Activated CD8-positive, alpha-beta memory T cell treated with anti-CD3 and anti-CD28 coated beads, Interleukin-2, amount 50 U/mL, for 24 hours (primary cell): ENCODE measurements around the gene BANK1.

Source experiments
- DNase-seq: peaks from one replicate; pipeline ENCODE4 v3.0.0-alpha.2; 2020; ENCODE audit errors: extremely low read depth

BANK1 gene

DNA sequence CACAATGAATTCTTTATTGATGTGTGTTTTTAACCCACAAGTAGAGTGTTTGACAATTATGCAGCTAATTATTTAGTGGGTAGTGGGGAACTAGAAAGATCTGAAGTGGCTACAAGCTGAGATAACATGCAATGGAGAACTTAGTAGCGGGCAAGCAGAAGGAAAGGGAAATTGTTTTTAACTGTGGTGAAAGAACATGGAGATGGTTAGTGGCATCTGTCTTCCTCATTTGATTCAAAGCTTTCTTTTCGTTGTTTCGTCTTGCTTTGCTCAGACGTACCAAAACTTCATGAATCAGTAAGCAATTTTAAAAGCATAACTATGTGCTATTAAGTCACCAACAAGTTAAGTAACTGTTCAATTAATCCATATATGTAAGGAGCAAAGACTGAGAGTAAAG is 169.9 kb downstream of the BANK1 start:
- no peak for DNase-seq

DNA sequence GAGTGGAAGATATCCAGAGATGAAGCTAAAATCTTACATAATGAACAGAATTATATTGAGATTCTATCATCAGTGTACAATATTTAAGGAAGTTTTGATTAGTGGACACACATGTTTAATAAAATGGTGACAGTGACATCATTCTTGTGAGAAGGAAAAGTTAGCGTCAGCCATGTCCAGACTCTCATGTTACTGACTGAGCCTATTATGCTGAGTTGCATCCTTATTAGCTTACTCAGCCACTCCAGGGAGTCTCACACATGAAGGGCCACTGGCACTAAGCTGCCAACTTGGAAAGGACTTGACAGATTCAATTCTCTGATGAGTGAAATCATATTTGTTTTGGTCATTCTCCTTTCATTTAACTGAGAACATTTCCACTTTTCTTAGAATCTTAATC is 170.6 kb downstream of the BANK1 start:
- no peak for DNase-seq

DNA sequence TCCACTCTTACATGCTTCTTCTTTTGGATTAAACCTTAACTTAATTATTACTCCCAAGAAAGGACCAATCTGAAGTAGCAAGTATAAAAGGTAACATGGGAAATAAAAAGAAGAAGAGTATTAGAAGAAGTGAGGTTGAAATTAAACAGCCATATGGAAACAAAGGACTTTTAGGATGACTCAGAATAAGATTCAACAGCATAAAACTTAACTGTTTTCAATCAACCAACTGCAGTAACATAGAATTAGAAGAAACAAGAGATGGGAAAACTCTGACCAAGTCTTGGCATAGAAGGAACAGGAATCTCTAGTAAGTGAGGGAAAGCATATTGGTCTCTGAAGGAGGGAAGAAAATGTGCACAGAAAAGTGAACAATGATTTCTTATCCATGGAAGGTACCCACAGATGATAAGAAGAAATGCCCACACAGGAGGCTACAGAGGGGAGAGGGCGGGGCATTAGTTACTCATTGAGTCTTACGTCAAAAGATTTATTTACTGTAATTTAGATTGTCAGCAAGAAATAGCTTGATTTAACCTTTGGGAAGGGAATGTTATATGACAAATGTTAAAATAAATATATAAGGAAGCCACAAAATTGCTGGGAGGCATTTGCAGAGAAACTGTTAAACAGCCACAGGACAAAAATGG is 177.3 kb downstream of the BANK1 start:
- no peak for DNase-seq

DNA sequence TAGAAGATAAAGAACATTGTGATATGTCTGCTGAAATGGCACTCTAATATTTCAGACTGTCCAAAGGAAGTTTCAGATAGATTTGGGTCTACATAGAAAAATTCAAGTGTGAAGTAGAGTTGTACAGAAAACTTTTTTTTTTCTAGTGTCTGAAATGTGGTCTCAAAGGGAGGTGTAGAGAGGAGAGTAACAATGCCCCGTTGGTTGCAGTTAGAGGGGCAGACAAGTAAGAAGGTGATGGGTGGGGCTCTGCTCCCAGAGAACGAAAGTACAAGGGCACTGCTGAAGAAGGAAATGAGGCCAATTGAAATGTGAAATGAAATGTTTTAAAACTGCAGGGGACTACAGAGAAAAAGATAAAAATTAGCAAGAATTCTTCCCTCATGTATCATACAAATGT is 177.8 kb downstream of the BANK1 start:
- no peak for DNase-seq

DNA sequence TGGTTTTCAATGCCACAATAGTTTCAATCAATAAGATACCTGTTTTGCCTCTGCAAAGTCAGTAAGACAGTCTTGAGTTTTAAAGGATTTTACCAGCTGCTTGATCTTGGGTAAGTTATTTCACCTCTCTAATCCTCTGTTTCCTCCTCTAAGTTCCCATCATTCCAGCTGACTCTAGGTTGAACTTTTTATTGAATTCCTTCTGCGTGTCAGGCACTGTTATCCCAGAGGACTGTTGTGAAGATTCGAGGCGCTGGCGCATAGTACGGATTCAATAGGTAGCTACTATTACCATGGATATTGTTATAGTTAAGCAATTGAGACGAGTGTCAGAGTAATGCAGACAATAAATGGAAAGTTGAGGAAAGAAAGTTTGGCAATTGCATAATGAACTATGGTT is 179.4 kb downstream of the BANK1 start:
- DNase-seq: no peak

DNA sequence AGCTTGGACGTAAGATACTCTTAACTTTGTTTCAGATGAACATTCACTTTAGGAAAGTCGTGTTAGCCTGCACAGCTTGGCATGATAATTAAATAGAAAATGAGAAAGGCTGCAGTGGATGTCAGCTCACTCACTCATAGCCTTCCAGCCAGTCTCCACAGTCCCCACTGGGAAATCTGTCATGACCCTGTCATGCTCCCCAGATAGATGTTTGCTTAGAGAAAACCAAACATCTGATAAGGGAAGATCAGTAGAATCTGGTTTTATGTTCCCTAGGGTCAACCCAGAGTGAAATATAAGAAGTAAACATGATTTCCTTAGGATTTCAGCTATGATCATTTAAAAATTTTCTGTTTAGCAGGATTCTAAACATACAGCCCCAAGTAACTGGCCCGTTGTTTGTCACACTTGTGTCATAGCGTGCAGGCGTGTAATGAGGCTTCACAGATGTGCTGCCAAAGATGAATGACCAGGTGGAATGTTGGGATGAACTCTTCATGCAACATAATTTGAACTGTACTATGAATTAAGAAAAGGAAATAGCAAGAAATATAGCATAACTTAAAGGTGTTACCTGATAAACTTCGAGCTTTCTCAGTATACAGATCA is 180.1 kb downstream of the BANK1 start:
- no peak for DNase-seq

GRCh38 chr4:101972791-101973190 is 182.3 kb downstream of the BANK1 start:
- no peak for DNase-seq

DNA sequence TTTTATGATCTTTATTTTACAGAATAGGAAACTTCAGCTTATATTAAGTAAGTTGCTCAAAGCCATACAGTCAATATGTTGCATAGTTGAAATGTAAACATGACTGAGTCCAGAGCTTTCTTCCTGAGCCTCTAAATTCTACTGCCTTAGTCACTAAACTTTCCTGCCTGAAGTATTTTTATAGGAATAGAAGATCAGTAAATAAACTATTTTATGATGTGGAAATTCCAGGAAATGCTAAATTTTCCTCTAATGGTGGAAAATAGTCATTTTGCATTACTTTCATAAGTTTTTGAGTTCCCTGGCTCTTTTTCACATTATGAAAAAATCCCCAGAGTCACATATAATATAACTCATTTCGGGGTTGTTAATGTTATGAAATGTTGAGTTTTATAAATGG is 182.8 kb downstream of the BANK1 start:
- DNase-seq: no peak

GRCh38 chr4:101977076-101977475 is 186.5 kb downstream of the BANK1 start:
- DNase-seq: no peak

DNA sequence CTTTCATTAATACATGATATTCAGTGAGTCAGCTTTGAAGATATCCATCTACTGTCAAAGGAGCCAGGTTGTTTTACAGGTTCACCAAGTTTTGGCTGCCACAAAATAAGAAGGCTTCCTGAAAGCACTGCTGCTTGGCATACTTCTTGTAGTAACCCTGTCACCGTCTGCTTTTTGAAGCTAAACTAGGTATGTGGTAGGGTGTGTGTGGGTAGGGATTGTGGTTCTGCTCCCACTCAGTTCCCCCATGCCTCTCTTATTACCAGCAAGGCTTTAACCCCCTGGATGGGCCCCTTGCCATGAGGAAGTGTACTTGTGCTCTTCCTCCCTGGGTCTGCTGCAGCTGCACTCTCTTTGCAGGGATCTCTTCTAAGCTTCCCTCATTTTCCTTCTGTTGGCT is 191.2 kb downstream of the BANK1 start:
- DNase-seq: no peak

DNA sequence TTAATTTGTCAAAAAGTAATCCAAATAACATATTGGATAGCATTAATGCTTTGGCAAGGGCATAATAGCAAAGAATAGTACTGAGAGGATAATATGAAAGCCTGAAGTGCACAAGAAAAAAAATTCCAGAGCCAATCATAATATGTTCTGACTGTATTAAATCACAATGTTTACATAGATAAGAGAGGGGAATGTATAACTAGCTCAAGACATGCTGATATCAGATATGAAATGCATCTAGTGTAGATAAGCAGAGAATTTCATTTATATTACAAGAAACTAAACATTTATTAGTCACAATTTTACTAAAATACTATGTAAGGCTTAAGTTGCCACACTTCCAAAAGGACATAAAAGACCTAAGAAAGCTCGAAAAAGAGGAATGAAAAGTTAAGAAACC is 193.3 kb downstream of the BANK1 start:
- DNase-seq: no peak

DNA sequence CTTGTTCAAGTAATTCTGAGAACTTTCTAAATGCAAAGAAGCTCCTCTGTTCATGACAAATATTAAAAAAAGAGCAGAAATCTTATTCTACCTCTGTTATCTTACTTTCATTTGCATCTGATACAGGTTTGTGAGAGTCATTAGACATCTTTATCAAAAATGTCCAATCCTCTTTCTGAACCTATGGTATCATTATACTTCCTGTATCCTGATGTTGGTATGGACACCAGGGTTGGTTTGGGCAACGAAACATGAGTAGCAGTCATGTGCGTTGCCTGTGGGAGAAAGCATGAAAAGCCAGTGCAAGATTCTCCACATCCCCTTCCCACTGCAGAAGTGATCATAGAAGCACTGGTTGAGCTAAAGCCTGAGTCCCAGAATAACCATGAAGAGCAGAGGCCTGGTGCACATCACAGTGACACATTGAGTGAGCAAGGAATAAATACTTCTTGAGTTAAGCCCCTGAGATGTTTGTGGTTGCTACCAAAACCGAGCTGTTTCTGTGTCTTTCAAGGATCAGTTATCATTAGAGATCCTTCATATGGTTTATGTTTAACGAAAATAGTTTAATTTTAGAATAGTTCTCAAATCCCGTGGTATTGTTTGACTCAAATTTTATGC is 197.2 kb downstream of the BANK1 start:
- no peak for DNase-seq

DNA sequence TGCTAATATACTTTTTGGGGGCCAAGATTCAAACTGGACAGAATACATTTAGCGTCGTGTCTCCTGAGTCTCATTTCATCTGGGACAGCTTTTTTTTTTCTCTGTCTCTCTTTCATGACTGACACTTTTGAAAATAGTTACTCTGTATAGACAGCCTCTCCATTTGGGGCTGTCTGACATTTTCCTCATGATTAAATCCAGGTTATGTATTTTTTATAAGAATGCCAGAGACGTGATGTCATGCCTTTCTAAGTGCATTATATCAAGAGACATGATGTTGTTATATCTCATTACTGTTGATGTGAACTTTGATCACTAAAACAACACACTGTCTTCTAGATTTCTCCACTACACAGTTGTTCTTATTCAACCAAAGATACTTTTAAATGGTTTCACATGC is 199.0 kb downstream of the BANK1 start:
- DNase-seq: no peak

- no peak for DNase-seq
Observed at GRCh38 chr4:101992446-101992845, 201.9 kb downstream of the BANK1 start.

- no peak for DNase-seq
Observed at GRCh38 chr4:101993002-101993841, 202.7 kb downstream of the BANK1 start.

GRCh38 chr4:101993842-101994775 is 203.6 kb downstream of the BANK1 start:
- DNase-seq: no peak

DNA sequence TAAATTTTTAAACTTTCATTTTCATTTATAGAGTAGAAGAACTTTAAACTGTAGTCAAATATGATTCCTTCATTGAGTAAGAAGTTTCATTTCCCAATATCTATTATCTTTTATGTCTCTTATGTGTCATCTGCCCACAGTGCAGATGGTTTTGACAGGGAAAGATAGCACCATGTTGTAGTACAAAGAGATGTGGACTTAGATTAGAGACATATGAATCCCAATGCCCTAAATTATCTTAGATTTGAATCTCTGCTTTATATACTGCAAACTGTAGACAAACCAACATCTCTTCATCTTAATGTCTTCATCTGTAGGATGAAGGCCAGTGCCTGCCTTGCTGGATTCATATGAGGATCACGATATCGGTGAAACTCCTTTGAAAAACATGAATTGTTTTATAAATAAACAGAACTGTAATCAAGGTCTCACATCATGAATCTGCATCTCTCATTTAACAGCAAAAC is 217.5 kb downstream of the BANK1 start:
- no peak for DNase-seq

GRCh38 chr4:102008711-102009110 is 218.2 kb downstream of the BANK1 start:
- DNase-seq: no peak

- DNase-seq: no peak
Observed at GRCh38 chr4:102022343-102022742, 231.8 kb downstream of the BANK1 start.

DNA sequence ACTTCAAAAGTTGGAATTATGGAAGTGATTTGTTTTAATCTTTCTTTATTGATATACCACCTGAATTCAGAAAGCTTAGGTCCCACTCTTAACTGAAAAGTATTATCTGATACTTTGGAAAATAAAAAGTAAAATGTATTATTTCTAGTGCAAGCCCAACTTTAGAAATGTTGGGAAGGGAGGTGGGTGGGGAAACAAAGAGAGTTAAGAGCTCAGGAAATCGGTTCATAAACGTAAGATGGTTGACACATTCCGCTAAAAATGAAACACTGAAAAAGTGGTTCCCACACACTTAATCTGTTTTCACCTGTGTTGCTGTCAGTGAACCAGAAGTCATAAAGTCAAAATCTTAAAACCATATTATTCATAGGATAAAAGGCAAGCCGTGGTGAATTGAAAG is 237.4 kb downstream of the BANK1 start:
- no peak for DNase-seq

DNA sequence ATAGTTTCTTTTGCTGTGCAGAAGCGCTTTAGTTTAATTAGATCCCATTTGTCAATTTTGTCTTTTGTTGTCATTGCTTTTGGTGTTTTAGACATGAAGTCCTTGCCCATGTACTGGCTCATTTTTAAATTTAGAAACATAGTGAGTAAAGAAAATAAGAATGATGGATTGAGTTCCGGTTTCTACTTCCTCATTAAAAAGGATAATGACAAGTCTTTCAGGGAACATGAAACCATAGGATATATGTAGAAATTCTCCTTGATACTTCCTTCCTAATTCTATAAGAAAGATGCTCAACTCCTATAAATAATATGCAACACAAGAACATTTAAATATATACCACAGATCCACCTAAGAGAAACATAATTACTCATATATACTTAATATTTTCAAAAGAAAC is 240.9 kb downstream of the BANK1 start:
- no peak for DNase-seq
